Measurements from ENCODE around the gene IQSEC1. TPM values are rescaled to one million over a fixed set of nuclear protein-coding genes. Genes with fewer than 3 reads are reported as not detected.

The IQSEC1 gene
- total and polyA plus RNA-seq, 7 donors: 2.5 to 39.1 (median 23.9) TPM

DNA sequence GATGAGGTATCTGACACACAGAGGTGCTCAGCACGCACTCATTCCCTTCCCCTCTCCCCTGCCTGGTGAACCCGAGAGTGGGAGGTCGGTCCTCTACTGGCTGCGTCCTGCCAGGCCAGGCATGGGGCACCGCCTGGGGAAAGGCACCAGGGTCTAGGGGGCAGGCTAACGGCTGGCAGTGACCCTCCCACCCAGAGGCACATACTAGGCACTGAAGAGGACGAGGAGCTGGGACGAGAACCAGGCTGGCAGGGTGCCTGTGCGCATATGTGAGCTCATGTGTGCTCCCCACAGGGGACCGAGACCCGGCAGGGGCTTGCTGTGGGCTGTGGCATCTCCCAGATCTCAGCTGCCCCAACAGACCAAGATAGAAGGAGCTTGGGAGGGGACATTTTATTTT is 86.7 kb downstream of the IQSEC1 start:
- H3K36me3 ChIP-seq: no peaks in the 10 kb centered on the region
- H3K9me3 ChIP-seq: no peaks in the 10 kb centered on the region
- no peak overlapping the region for H3K27ac ChIP-seq
- no peak for DNase-seq
- H3K4me1 ChIP-seq: peaks cover 0 to 5% (median 0%) of the 10 kb centered on the region in 4 donors
- intact Hi-C loops (cut with DNase I): no loop called here
- TF ChIP-seq EP300 (IDR thresholded peaks at IDR 0.05): no peak
- TF ChIP-seq POLR2AphosphoS5 (IDR thresholded peaks at IDR 0.05): no peak
- no peak for TF ChIP-seq POLR2A (IDR thresholded peaks at IDR 0.05)
- TF ChIP-seq, protein P1, sequence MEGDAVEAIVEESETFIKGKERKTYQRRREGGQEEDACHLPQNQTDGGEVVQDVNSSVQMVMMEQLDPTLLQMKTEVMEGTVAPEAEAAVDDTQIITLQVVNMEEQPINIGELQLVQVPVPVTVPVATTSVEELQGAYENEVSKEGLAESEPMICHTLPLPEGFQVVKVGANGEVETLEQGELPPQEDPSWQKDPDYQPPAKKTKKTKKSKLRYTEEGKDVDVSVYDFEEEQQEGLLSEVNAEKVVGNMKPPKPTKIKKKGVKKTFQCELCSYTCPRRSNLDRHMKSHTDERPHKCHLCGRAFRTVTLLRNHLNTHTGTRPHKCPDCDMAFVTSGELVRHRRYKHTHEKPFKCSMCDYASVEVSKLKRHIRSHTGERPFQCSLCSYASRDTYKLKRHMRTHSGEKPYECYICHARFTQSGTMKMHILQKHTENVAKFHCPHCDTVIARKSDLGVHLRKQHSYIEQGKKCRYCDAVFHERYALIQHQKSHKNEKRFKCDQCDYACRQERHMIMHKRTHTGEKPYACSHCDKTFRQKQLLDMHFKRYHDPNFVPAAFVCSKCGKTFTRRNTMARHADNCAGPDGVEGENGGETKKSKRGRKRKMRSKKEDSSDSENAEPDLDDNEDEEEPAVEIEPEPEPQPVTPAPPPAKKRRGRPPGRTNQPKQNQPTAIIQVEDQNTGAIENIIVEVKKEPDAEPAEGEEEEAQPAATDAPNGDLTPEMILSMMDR (IDR thresholded peaks at IDR 0.05): no peak
- no peak overlapping the region for H3K4me3 ChIP-seq
- H3K27me3 ChIP-seq: no peaks in the 10 kb centered on the region
- 90 to 93% methylated on average over 11 of the region's 11 CpGs for WGBS, 2 donors

GRCh38 chr3:12986031-12986430 is 87.2 kb downstream of the IQSEC1 start:
- no peak overlapping the region for H3K27ac ChIP-seq

DNA sequence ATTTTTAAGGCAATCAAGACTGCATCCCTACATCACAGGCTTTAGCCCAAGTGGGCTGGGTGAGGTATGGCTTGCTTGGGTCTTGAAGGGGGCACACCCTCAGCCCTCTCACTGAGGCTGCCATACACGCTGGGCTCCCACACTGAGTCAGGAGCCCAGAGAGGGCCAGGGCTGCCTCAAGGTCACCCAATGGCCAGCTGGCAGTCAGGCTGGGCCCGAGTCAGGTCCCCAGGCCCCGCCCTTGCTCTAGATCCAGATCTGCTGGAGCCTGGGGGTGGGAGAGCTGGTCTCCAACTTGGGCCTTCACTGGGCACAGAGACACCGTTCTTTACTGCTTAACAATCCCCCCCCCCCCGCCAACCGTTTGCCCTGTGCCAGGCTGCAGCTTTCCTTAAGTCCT is 88.1 kb downstream of the IQSEC1 start:
- intact Hi-C loops (cut with DNase I): no loop called here
- DNase-seq: no peak
- H3K27ac ChIP-seq: no peak overlapping the region
- H3K4me3 ChIP-seq: no peak overlapping the region
- H3K36me3 ChIP-seq: no peaks in the 10 kb centered on the region
- no peaks in the 10 kb centered on the region for H3K27me3 ChIP-seq
- TF ChIP-seq POLR2AphosphoS5 (IDR thresholded peaks at IDR 0.05) (no peak), POLR2A (IDR thresholded peaks at IDR 0.05) (no peak), EP300 (IDR thresholded peaks at IDR 0.05) (no peak)
- TF ChIP-seq, protein P1 (IDR thresholded peaks at IDR 0.05): no peak
- H3K9me3 ChIP-seq: no peaks in the 10 kb centered on the region
- 71 to 90% methylated on average over 6 of the region's 6 CpGs for WGBS, 2 donors
- peaks cover 0 to 5% (median 0%) of the 10 kb centered on the region in 4 donors for H3K4me1 ChIP-seq

More at GRCh38 chr3:12986031-12986430, 87.2 kb downstream of the IQSEC1 start:
- Histone ChIP-seq H3K36me3 (no peaks in the 10 kb centered on the region), H3K9me3 (no peaks in the 10 kb centered on the region), H3K4me1 (peaks cover 0 to 5% (median 0%) of the 10 kb centered on the region in 4 donors), H3K4me3 (no peak overlapping the region), H3K27me3 (no peaks in the 10 kb centered on the region)
- intact Hi-C loops (cut with DNase I): no loop called here
- WGBS, 2 donors: 88 to 92% methylated on average over 8 of the region's 8 CpGs
- no peak for DNase-seq
- TF ChIP-seq EP300 (IDR thresholded peaks at IDR 0.05) (no peak), POLR2A (IDR thresholded peaks at IDR 0.05) (no peak), POLR2AphosphoS5 (IDR thresholded peaks at IDR 0.05) (no peak)
- TF ChIP-seq, protein P1 (IDR thresholded peaks at IDR 0.05): no peak

DNA sequence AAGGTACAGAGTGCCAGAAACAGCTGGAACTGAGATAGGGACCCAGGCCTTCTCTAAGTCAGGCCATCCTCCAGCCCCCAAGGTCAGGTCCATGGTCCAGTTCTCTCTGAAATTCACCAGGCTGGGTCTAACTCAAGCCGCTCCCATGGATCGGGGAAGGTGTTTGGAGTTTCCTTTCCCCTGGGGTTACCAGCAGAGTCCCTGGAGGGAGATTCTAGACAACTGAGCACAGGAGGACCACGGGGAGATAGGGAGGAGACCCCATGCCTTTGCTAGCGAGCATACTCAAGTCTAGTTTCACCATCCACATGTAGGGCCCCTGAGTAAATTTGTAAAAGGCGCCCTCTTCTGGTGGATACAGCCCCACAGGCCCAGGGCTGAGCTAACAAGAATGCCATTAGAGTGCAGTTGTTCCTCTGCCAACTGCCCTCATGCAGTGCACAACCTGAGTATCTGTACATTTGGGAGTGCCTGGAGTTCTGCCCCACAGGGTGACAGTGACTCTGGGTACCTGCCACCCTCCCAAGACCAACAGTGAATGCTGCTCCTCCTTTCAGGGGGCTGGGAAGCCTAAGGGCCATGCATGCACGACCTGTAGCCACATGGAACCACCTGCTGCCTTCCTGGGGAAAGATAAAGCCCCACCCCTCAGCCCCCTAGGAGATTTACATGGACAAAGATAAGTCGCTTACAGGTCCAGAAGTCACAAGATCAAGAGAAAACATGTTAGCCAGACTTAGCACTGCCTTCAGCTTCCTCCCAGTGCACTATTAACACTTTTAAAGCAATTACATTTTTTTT is 89.0 kb downstream of the IQSEC1 start:
- Histone ChIP-seq H3K27me3 (no peaks in the 10 kb centered on the region), H3K9me3 (no peaks in the 10 kb centered on the region), H3K4me1 (peaks cover 0 to 5% (median 0%) of the 10 kb centered on the region in 4 donors), H3K36me3 (no peaks in the 10 kb centered on the region), H3K4me3 (no peak overlapping the region), H3K27ac (no peak overlapping the region)
- intact Hi-C loops (cut with DNase I): no loop called here
- TF ChIP-seq EP300 (IDR thresholded peaks at IDR 0.05) (no peak), POLR2AphosphoS5 (IDR thresholded peaks at IDR 0.05) (no peak), POLR2A (IDR thresholded peaks at IDR 0.05) (no peak)
- TF ChIP-seq, protein P1 (IDR thresholded peaks at IDR 0.05): peak; percentile 34 to 66 (median 60)
- DNase-seq: no peak
- 38 to 55% methylated on average over 7 of the region's 7 CpGs for WGBS, 2 donors

Measured in sigmoid colon (tissue), 7 donors.